HG03039 (cell line): ENCODE results near the gene CDC25C.
"Not testable (repeated sequence)": the region's sequence is repeated elsewhere in the genome, so short reads cannot be mapped to it uniquely, and the experiment has no call there.

Experiments
- ATAC-seq: cut with Tn5 transposase; IDR thresholded peaks from one replicate; pipeline ENCODE4 v1.9.1; 2021; ENCODE audit warnings: mild to moderate bottlenecking, moderate library complexity; ENCODE audit not compliant: unreplicated experiment

CDC25C gene

GRCh38 chr5:138280915-138281314 is 50.7 kb downstream of the CDC25C start:
- ATAC-seq: no peak

DNA sequence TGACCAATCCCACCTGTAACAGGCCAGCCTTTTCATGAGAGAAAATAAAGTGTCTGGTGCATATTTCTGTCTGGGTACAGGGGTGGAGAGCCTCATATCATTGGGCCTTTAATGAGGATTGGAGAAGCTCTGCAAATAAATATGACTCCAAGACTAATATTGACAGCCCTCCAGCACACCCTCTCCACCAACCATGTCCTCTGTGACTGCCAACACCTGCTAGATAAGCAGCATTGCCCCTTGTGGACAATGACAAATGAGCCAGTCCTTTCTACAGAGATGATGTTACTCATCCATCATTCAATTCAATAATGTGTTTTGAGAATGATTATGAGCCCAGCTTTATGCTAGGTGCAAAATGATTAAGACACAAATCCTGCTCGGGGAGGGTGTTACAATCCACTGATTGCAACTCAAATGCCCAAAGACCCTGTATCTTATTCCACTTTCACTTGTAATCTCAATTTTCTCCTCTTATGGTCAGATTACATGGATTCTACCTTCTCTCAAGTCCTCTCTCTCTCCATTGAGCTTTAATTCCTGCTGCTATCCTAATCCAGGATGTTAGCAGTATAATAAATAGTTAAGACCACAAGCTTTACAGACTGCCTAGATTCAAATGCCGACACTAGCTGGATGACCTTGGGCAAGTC is 55.1 kb downstream of the CDC25C start:
- no peak for ATAC-seq

GRCh38 chr5:138275895-138276294 is 55.7 kb downstream of the CDC25C start:
- no peak for ATAC-seq

DNA sequence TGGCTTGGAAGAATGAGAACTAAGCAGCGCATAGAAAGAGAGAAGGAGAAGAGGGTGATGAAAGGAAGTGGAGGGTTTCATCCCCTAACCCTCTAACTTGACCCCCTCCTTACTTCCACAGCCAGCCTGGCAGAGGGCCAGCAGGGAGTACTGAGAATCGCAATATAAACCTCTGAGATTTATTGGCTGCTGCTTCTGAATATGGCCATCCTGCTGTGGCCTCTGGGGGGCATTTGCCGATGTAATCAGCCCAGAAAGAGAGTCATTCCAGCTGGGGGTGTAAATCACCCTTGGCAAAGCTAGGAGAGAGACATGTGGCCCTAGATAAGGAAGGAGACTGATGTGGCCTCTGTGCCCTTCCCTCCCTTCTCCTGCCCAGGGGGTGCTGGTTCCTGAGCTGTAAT is 56.2 kb downstream of the CDC25C start:
- ATAC-seq: no peak

DNA sequence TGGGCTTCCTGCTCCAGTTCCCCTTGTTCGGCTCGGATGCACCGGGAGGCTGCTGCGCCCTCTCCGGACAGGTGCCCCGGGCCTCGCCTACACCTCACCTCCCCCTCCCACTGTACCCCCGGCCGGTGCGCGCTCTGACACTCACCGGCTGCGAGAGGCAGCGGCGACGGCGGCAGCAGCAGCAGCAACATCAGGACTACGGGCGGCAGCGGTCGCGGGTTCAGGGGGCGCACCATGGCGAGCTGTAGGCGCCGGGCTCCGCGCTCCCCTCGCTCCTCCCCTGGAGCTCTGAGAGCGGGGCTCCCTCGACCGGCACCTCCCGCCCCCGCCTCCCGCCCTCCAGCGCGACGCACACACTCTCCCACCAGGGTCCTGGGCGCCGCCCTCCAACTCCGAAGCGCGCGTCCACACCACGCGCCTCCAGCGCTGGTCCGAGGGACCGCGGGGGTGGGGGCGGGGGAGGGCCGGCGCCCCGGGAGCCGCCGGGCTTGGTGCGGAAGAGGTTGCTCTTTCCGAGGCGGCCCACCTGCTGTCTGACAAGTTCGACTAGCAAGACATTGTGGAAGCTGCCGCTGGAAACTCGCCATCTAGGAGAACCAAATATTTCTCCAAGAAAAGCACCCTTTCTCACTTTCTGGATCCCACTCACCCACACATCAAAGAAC is 57.3 kb downstream of the CDC25C start, which contains the start of gene GFRA3:
GFRA3 (minus strand) TSS at position 433 of the 665 bp plus-strand sequence; CDS start at position 236, 197 bp downstream.
- ATAC-seq: no peak

DNA sequence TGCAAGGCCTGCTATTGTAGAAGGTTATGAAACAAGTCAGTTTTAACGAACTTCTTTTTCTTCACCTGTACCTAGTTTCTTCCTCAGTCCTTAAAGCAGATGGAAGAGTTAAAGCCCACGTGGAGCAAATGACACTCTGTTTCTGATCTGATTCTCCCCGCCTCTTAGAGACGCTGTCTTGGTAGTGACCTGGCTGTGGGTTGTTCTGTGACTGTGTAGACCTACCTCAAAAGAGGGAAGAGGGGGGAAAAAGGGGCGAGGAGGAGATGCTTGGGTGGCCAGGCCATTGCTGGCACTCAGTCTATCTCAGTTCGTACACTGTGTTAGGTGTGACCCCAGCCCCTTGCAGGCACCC is 57.8 kb downstream of the CDC25C start:
- no peak for ATAC-seq

GRCh38 chr5:138272681-138273080 is 58.9 kb downstream of the CDC25C start:
- ATAC-seq: no peak

GRCh38 chr5:138271281-138271680 is 60.3 kb downstream of the CDC25C start:
- ATAC-seq: no peak

GRCh38 chr5:138264183-138264582 is 67.4 kb downstream of the CDC25C start:
- ATAC-seq: no peak

- ATAC-seq: no peak
These were observed 68.0 kb downstream of the CDC25C start for GRCh38 chr5:138263581-138263980.

DNA sequence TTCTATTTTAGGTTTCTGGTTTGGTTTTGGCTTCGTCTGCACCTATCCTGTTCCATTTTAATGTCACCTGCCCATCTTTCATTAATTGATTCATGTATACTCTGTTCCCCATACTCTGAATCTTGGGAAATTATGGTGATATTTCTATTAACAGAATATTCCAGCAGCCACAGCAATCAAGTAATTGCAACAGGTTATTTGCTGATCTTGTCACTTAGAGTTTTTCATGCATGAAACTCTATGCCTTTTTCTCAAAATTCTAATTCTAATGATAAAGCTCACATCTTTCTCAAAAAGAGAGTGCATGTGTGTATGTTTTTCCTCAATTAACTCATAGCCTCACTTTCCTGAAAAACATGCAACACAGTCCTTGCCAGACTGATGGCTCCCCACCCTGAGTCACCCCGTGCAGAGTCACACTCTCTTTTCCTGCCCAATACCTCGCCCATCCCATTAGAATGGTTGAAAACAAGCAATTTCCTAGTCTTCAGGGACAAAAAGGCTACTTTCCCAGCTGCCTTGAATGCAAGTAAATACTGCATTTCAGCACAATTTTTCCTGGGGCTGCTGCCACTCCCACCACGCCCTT is 72.8 kb downstream of the CDC25C start:
- ATAC-seq: no peak

DNA sequence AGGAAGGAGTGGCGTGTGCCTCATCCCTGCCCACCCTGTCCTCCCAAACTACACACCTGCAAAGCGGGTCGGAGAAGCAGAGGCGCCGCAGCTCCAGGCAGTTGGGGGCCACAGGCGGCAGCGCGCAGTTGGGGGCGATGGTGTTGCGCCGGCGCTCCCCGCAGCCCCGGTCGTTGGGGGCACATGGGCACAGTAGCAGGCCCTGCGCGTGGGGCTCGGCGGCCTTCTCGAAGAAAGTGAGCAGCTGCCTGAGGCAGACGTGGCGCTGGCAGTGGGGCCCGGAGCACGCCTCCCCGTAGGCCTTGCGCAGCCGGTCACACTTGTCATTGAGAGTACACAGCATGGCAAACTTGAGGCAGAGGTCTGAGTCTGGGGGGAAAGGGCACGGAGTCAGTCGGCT is 74.0 kb downstream of the CDC25C start:
- ATAC-seq: no peak

GRCh38 chr5:138252944-138253343 is 78.7 kb downstream of the CDC25C start:
- no peak for ATAC-seq

DNA sequence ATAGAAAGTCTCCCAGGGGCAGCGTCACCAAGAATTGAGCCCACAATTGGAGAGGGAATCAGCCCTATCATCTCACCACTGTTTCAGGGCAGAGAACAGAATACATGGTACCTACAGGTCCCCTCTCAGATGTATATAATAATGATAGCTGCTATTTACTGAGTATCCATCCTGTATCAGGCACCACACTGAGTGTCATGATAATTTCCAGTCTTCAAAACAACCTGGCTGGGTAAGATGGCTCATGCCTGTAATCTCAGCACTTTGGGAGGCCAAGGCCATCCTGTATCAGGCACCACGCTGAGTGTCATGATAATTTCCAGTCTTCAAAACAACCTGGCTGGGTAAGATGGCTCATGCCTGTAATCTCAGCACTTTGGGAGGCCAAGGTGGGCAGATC is 83.8 kb downstream of the CDC25C start:
- not testable (repeated sequence) for ATAC-seq

GRCh38 chr5:138246822-138247221 is 84.8 kb downstream of the CDC25C start:
- ATAC-seq: no peak

- no peak for ATAC-seq
These were observed 85.3 kb downstream of the CDC25C start for GRCh38 chr5:138246334-138246733.

DNA sequence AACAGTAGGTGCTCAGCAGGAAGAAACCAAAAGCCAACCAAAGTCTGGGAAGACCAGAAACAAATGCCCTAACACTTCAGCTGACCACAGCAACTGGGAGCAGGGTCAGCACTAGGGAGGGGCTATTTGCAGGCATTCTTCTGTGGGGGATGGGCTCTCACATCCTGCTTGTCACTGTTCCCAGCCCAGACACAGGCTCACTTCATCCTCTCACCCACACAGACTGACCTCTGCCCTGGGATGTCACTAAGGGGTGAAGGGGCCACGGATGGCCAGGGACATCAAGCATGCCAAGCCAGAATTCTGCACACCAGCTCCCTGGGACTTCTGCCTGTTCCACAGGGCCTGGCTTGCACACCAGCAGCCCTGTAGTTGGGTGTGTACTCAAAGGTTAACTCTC is 85.9 kb downstream of the CDC25C start:
- ATAC-seq: no peak

GRCh38 chr5:138243794-138244193 is 87.8 kb downstream of the CDC25C start:
- no peak for ATAC-seq

- no peak for ATAC-seq
These were observed 89.7 kb downstream of the CDC25C start for GRCh38 chr5:138241688-138242571.

DNA sequence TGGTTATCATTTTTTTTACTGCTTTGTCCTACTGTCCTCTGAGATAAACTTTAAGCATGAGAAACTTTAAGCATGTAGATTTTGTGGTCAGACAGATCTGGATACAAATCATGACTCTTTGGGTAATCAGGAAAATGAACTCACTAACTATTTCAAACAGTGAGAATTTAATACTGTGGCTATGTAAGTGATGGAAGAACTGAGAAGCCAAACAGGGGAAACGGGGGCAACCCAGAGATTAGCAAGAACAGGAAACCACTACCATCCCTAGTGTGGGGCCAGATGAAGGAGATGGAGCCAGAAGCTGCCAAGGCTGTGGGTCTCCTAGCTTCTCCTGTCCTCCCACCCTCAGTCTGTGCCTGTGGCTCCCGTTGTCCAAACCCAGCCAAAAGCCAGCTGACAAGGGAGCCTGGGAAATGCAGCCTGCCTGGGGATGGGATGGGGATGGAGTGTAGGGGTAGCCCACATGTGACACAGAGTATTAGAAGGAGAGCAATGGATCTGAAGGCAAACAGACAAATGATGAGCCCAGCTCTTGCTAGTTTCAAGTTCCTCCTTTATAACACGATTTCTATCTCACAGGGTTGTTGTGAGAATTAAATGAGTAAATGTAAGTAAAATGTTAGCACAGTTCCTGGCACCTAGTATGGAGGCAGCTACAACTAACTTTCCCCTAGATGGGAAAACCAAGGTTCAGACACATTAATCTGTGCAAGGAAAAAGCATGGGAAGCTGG is 90.8 kb downstream of the CDC25C start:
- no peak for ATAC-seq

DNA sequence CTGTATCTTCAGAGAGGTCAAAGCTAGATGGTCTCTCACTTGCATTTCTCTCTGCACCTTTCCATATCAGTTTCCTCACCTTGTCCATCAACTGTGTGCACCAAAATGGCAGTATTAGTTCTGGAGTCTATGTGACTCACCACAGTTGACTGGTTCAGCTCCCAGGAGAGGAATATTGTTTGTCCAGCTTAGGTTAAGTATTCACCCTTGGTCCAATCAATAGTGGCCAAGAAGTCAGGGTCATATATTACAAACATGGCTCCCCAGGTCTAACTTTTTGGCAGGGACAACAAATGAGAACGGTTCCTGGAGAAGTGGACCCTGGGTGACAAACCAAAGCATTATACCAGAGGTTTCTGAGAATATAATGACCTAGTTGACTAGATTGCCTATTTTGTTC is 93.6 kb downstream of the CDC25C start:
- no peak for ATAC-seq
